LoVo (cell line): ENCODE results near the gene SLC29A3.
"Not testable (repeated sequence)": the region's sequence is repeated elsewhere in the genome, so short reads cannot be mapped to it uniquely, and the experiment has no call there.

Source experiments
- DNase-seq: peaks from one replicate; pipeline ENCODE4 v3.0.0-alpha.2; 2016; ENCODE audit warnings: low spot score

SLC29A3 gene

DNA sequence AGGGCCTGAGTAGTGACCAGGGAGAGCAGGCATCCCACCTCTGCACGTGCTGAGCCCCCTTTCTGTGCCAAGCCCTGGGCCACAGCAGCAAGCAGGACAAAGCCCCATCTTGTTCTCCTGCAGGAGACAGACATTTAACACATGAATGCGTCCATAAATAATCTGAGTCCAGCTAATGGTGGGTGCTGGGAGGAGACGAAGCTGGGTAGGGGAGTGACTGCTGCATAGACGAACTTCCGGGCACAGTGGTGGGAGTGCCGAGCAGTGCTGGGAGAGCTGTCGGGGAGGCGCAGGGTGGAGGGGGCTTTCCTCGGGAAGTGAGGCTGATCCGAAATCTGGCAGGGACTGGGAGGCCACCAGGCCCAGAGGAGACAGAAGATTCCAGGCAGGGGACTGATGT lies 35.2 kb upstream of the SLC29A3 start:
- DNase-seq, result no peak

DNA sequence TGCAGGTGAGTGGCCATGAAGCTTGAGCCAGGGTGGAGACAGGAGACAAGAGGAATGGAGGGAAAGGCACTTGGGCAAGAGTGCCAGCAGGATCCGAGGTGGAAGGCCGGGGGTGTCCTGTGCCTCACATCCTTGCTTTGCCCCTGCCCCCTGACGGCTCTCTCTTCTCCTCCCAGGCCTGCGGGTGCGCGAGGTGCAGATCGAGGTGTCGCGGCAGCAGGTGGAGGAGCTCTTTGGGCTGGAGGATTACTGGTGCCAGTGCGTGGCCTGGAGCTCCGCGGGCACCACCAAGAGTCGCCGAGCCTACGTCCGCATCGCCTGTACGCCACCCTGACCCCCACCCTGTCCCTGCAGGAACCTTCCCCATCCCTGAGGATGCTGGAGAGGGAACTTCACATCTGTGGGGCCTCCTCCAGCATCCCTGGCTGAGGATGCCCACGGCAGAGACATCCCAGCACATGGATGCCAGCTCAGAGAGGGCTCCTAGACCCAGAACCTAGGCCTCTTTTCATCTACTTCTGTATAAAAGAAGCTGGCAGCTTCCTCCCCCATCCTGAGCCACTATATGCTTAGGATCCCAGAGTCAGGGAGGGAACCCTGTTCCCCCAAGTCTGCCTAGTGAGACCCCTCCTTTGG lies 34.4 kb upstream of the SLC29A3 start:
- DNase-seq, result no peak

DNA sequence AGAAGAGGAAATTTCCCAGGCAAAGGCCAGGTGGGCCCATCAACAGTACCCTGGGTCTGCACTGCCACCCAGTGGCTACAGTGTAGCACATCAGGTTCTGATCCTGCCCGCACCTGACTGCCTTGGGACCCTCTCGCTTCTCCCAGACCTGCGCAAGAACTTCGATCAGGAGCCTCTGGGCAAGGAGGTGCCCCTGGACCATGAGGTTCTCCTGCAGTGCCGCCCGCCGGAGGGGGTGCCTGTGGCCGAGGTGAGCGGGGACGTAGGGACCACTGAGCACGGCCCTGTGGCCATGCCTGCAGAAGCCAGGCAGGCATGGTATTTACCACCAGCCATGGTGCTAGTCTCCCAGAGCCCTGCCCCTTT lies 33.9 kb upstream of the SLC29A3 start:
- DNase-seq, result peak; percentile 23

DNA sequence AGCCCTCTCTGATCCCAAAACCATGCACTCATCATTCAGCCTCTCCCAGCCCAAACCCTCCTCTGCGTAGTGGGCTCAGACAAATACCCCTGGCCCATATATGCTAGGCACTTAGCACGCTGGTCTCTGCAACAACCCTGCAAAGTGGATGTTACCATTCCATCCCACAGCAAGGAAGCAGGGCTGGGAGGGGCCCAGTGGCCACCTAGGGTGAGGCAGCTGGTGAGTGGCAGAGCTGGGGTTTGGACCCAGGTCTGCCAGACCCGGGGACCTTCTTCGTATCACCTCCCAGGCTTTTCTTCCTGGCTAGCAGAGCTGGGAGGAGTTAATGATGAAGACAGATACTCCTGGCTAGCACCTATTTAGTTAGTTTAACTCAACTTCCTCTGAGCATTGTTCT lies 33.1 kb upstream of the SLC29A3 start:
- DNase-seq, result no peak

DNA sequence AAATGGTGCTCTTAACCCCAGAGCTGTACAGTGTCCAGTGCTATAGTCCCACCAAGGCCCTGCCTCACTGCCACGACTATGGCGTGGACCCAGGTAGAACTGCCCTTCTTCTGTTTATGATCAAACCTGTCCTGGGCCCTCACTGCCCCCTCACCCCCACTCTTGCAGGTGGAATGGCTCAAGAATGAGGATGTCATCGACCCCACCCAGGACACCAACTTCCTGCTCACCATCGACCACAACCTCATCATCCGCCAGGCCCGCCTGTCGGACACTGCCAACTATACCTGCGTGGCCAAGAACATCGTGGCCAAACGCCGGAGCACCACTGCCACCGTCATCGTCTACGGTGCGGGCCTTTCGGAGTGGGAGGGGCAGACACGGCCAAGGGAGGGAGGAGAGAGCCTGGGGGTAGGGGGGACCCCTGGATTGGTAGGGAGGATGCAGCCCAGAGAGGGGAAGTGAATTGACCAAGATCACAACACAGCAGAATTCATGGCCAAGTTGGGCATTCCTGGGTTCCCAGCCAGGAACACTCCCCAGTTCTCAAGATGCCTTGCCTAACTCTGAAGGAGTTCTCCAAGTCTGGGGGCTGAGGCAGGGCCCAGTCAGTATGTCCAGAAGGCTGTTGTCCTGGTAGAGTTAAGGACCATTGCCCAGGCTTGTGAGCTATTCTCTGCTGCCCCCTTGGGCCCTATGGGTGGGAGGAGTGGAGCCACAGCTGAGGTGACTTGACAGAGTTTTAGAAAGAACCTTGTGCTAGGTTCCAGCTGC lies 32.4 kb upstream of the SLC29A3 start:
- no peak for DNase-seq

DNA sequence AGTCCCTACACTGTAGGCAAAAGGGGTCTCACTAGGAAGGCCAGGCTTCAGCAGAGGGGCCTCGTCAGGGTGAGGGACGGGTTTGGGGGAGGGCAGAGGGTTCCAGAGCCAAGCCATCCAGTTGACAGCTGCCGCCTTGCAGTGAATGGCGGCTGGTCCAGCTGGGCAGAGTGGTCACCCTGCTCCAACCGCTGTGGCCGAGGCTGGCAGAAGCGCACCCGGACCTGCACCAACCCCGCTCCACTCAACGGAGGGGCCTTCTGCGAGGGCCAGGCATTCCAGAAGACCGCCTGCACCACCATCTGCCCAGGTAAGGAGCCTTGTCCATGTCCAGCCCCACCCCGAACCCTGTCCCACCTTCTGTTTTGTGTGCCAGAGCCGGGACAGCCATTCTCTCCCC lies 31.6 kb upstream of the SLC29A3 start:
- no peak for DNase-seq

DNA sequence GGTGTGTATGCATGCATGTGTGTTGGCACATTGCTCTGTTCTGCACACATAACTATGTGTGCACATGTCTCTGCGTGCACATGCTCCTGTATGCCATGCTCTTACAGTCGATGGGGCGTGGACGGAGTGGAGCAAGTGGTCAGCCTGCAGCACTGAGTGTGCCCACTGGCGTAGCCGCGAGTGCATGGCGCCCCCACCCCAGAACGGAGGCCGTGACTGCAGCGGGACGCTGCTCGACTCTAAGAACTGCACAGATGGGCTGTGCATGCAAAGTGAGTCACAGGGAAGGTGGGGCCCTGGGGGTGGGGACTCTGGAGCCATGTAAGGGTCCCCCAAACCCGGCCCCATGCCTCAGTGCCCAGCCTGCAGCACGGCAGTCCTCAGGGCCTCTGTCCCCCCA lies 30.6 kb upstream of the SLC29A3 start:
- no peak for DNase-seq

DNA sequence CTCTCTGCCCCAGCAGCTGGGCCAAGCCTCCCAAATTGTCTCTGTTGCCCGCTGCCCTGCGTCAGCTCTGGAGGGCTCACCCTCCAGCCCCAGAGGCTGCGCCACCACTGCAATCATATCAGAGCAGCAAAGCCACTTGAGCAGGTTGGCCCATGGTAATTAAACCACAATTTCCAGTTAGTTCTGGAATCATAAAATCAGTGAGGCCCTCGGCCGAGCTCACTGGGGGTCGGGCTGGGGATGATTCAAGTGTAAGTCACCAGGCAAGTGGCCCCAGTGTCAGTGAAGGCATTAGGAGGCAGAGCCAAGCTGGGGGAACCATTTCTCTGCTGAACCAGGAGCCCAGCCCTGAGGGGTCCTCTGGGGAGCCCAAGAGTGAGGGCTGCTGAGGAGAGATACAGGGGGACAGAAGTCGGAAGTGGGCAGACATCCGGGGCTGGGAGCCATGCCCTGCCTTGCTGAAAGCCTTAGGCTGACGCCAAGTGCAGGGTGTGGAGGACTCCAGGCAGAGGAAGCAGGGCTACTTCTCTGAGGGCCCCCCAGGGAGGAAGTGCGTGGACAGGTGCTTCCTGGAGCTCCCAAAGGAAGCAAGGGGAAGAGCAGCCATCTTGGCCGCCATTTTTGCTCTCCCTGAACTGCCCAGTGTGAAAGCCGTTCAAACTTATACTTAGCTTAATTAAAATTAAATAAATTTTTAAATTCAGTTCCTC lies 29.5 kb upstream of the SLC29A3 start:
- no peak for DNase-seq

DNA sequence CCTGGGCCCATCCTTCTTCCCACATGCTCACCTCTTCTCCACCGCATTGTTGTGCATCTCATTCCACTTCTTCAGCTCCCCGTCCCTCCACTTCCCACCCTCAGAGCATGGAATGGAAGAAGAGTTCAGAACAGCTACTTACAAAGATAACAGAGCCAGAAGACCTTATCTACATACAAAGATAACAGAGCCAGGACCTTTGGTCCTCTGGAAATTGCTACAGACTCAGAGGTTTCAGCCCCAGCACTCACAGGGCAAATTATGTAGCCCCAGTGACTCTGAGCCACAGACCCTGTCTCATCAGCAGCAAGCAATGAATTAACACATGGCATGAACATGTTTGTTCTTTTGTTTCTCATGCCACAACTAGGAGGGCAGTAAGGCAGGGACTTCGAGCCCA lies 28.7 kb upstream of the SLC29A3 start:
- DNase-seq, result no peak

DNA sequence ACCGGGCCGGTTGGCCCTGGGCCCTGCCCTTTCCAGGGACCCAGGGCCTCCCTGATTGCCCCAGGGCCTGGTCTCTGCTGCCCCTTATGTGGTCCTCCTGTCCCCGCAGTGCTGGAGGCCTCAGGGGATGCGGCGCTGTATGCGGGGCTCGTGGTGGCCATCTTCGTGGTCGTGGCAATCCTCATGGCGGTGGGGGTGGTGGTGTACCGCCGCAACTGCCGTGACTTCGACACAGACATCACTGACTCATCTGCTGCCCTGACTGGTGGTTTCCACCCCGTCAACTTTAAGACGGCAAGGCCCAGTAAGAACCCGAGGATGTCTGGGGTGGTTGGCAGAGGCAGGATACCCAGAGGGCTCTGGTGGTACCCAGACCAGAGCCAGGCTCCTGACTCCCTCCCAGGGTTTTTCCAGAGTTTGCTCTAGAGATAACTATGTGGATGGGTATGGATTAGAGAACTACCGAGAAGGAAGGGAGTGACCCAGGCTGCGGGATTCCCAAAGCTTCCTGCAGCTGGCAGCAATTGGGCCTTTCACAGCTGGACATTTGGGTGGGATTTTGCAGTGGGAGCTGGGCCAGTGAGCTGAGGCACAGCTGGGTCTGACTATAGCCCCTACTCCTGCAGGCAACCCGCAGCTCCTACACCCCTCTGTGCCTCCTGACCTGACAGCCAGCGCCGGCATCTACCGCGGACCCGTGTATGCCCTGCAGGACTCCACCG lies 28.1 kb upstream of the SLC29A3 start:
- no peak for DNase-seq

DNA sequence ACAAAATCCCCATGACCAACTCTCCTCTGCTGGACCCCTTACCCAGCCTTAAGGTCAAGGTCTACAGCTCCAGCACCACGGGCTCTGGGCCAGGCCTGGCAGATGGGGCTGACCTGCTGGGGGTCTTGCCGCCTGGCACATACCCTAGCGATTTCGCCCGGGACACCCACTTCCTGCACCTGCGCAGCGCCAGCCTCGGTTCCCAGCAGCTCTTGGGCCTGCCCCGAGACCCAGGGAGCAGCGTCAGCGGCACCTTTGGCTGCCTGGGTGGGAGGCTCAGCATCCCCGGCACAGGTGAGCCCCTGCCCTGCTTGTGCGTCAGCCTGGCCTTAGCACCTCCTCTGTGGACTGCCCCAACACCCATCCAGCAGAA lies 27.5 kb upstream of the SLC29A3 start:
- no peak for DNase-seq

DNA sequence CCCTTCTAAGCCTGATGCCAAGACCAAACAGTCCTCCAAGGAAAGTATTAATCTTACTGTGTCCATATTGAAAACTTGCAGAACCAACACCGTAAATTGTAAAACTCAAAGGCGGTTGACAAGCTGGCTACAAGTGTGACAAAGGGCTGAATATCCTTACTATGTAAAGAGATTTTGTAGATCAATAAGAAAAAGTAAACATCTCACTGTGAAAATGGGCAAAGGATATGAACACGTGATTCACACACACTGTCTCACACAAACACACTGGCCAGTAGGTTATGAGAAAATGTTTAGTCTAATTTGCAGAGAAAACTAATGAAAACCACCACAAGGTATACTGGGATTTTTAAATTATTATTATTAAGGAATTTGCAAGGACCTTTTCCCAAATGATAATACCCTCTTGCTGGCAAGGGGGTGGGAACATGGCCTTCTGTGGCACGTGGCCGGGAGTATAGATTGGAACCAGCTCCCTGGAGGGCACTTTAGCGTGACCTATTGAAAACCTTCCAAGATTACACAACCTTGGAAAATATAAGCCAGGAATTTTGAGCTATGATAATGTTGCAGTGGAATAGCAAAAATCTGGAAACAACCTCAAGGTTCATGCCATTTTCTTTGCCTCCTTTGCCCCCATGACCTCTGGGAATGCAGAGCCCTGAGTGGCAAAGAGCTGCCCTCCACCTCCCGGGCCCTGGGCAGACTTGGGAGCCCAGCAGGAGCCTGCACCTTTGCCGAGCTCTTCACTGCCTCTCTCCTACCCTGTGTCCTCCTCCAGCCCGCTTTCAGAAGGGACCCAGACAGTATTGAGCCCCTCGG lies 26.2 kb upstream of the SLC29A3 start:
- DNase-seq, result no peak

DNA sequence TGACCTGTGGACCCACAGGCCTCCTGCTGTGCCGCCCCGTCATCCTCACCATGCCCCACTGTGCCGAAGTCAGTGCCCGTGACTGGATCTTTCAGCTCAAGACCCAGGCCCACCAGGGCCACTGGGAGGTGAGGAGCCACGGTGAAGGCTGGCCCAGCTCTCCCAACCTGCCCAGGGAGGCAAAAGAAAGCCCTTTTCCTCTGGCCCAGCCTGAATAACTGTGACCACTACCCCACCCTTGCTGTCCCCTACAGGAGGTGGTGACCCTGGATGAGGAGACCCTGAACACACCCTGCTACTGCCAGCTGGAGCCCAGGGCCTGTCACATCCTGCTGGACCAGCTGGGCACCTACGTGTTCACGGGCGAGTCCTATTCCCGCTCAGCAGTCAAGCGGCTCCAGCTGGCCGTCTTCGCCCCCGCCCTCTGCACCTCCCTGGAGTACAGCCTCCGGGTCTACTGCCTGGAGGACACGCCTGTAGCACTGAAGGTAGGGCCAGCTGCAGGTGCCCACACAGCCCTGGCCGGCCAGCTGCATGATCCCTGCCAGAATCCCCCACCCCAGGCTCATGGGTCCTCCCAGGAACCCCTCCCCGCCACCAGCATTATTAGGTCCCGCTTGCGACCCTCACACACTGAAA lies 25.5 kb upstream of the SLC29A3 start:
- DNase-seq, result no peak

DNA sequence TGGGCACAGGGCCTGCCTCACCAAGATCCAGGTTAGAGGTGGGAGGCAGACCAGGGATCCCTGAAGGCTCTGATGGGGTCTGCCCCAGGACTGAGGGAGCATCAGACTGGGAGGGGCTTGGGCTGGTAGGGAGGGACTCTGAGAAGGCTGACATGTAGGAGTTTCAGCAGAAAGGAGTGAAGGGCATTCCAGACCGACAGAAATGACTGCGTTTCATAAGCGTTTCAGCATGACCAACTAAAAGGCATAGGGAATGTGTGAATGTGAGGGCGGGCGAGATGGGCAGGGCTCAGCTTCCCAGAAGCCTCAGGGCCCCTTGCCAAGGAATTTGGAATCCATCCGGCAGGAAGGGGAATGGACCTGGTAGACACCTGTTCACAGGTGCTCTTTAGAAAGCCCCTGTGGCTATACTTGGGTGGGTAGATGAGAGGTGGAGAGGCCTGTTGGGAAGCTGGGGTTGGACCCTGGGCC lies 24.9 kb upstream of the SLC29A3 start:
- no peak for DNase-seq

DNA sequence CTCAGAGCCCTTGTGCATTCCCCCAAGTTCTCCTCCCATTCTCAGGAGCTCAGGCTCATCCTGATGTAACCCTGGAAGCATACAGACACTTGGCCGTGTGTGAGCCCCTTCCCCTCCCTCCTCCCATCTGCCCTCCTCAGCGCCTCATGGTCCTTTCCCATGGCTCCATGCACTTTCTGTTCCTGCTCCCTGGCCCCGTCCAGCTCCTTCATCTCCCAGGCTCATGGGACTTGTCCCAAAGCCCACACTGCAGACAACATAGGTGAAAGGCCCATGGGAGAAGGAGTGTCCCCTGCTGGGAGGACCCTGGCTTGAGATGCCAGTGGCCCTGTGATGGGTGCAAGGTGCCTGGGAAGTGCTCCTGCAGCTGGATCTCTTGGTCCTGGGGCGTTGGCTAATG lies 24.2 kb upstream of the SLC29A3 start:
- DNase-seq, result no peak

DNA sequence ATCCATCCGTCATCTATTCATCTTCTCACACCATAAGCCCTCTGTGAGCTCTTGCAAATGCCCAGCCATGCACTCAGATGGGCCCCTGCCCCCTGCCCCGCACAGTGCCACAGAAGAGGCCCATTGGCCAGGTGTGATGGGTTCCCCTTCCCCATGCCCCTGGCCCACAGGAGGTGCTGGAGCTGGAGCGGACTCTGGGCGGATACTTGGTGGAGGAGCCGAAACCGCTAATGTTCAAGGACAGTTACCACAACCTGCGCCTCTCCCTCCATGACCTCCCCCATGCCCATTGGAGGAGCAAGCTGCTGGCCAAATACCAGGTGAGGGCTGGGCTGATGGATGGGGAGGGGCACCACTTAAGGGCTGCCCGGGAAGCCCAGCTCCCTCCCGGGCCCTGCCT lies 23.4 kb upstream of the SLC29A3 start:
- no peak for DNase-seq

DNA sequence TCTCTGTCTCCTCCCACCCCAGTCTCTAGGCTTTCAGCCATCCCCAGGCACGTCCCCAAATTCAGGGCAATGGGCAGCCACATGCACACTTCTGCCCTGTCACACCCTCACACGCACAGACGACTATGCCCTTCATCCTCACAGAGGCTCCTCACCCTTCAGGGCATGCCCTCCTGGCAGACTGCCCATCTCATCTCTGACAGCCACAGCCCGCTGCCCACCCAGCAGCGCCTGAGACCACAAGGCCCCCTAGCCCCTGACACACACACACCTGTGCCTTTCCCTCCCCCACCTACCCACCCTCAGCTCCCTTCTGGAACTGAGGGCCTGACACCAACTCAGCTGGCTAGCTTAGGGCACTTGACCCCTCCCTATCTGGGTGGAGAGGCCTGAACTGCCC lies 23.0 kb upstream of the SLC29A3 start:
- no peak for DNase-seq

DNA sequence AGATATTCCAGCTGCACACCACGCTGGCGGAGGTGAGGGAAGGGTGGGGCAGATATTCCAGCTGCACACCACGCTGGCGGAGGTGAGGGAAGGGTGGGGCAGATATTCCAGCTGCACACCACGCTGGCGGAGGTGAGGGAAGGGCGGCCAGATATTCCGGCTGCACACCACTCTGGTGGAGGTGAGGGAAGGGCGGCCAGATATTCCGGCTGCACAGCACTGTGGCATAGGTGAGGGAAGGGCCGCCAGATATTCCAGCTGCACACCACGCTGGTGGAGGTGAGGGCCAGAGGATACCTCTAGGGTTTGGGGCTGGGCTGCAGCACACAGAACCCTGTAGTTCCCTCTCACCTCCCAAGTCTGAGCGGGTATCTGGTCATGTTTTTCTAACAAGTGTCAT lies 22.2 kb upstream of the SLC29A3 start:
- DNase-seq, result not testable (repeated sequence)

DNA sequence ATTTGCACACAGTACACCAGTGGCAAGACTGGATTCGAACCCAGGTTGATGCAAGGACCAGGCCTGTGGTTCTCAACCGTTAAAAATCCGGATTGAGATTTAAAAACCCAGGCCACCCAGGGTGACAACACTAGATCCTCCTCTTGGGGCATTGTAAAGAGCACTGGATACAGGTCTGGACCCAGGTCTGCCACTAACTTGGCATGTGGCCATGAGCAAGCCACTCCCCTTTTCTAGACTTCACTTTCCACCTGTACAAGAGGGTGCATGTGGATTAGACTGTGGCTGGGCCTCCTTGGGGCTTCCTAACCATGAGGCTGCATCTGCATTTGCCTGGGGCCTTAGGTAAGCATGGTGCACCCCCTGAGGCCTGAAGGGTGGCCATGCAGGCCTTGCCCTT lies 21.7 kb upstream of the SLC29A3 start:
- DNase-seq, result no peak

DNA sequence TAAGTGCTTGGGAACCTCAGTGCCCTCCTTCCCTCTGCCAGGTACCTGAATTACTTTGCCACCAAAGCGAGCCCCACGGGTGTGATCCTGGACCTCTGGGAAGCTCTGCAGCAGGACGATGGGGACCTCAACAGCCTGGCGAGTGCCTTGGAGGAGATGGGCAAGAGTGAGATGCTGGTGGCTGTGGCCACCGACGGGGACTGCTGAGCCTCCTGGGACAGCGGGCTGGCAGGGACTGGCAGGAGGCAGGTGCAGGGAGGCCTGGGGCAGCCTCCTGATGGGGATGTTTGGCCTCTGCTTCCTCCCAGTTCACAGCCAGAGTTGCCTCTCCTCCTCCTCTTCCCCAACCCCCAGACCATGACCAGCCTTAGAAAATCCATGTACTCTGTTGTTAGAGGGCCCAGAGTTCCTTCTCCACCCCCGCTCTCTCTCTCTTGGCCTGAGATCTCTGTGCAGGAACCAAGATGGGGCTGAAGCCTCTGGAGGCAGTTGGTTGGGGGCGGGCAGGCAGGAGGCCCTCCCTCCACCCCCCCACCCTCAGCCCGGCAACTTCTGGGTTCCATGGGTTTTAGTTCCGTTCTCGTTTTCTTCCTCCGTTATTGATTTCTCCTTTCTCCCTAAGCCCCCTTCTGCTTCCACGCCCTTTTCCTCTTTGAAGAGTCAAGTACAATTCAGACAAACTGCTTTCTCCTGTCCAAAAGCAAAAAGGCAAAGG lies 19.8 kb upstream of the SLC29A3 start:
- no peak for DNase-seq
